ENCODE results near the gene PPP1R13B. TPM values are rescaled to one million over a fixed set of nuclear protein-coding genes. Genes with fewer than 3 reads are reported as not detected.

The PPP1R13B gene
- total RNA-seq, 1 experiment from 2014 or later = 3.2 TPM

GRCh38 chr14:103882503-103883262 is 35.3 kb upstream of the PPP1R13B start:
- in situ Hi-C loops (cut with HindIII; ENCODE audit: low pct_unique_long_range_greater_than_20kb, low sequenced_read_pairs) = no loop called here
- DNase-seq (ENCODE audit: low read depth, low spot score) = no peak

GRCh38 chr14:103881268-103882201 is 34.2 kb upstream of the PPP1R13B start:
- no peak for DNase-seq (ENCODE audit: low read depth, low spot score)
- in situ Hi-C loops (cut with HindIII; ENCODE audit: low pct_unique_long_range_greater_than_20kb, low sequenced_read_pairs) = no loop called here

GRCh38 chr14:103880348-103881267 is 33.2 kb upstream of the PPP1R13B start:
- in situ Hi-C loops (cut with HindIII; ENCODE audit: low pct_unique_long_range_greater_than_20kb, low sequenced_read_pairs) = no loop called here
- DNase-seq (ENCODE audit: low read depth, low spot score) = no peak

- peak; percentile 8 for DNase-seq (ENCODE audit: low read depth, low spot score)
- in situ Hi-C loops (cut with HindIII; ENCODE audit: low pct_unique_long_range_greater_than_20kb, low sequenced_read_pairs) = no loop called here
Measured at GRCh38 chr14:103879570-103880347, 32.4 kb upstream of the PPP1R13B start.

GRCh38 chr14:103879118-103879569 is 31.8 kb upstream of the PPP1R13B start:
- no peak for DNase-seq (ENCODE audit: low read depth, low spot score)
- in situ Hi-C loops (cut with HindIII; ENCODE audit: low pct_unique_long_range_greater_than_20kb, low sequenced_read_pairs) = no loop called here

- in situ Hi-C loops (cut with HindIII; ENCODE audit: low pct_unique_long_range_greater_than_20kb, low sequenced_read_pairs) = no loop called here
- DNase-seq (ENCODE audit: low read depth, low spot score) = no peak
Measured at GRCh38 chr14:103878180-103878579, 30.8 kb upstream of the PPP1R13B start.

- in situ Hi-C loops (cut with HindIII; ENCODE audit: low pct_unique_long_range_greater_than_20kb, low sequenced_read_pairs) = no loop called here
- no peak for DNase-seq (ENCODE audit: low read depth, low spot score)
Measured at GRCh38 chr14:103875010-103875409, 27.6 kb upstream of the PPP1R13B start.

GRCh38 chr14:103872481-103873113 is 25.2 kb upstream of the PPP1R13B start:
- in situ Hi-C loops (cut with HindIII; ENCODE audit: low pct_unique_long_range_greater_than_20kb, low sequenced_read_pairs) = no loop called here
- no peak for DNase-seq (ENCODE audit: low read depth, low spot score)

- in situ Hi-C loops (cut with HindIII; ENCODE audit: low pct_unique_long_range_greater_than_20kb, low sequenced_read_pairs) = no loop called here
Measured at GRCh38 chr14:103871596-103872480, 24.5 kb upstream of the PPP1R13B start.

GRCh38 chr14:103870891-103871595 is 23.7 kb upstream of the PPP1R13B start:
- in situ Hi-C loops (cut with HindIII; ENCODE audit: low pct_unique_long_range_greater_than_20kb, low sequenced_read_pairs) = no loop called here
- no peak for DNase-seq (ENCODE audit: low read depth, low spot score)

More at GRCh38 chr14:103871596-103872480, 24.5 kb upstream of the PPP1R13B start:
- no peak for DNase-seq (ENCODE audit: low read depth, low spot score)

GRCh38 chr14:103870144-103870876 is 22.9 kb upstream of the PPP1R13B start:
- in situ Hi-C loops (cut with HindIII; ENCODE audit: low pct_unique_long_range_greater_than_20kb, low sequenced_read_pairs) = no loop called here

GRCh38 chr14:103869406-103870143 is 22.2 kb upstream of the PPP1R13B start:
- in situ Hi-C loops (cut with HindIII; ENCODE audit: low pct_unique_long_range_greater_than_20kb, low sequenced_read_pairs) = no loop called here
- DNase-seq (ENCODE audit: low read depth, low spot score) = no peak

More at GRCh38 chr14:103870144-103870876, 22.9 kb upstream of the PPP1R13B start:
- no peak for DNase-seq (ENCODE audit: low read depth, low spot score)

- DNase-seq (ENCODE audit: low read depth, low spot score) = no peak
- in situ Hi-C loops (cut with HindIII; ENCODE audit: low pct_unique_long_range_greater_than_20kb, low sequenced_read_pairs) = no loop called here
Measured at GRCh38 chr14:103868242-103868897, 21.0 kb upstream of the PPP1R13B start.

Measured in SK-MEL-5 (cell line).